Esophagus squamous epithelium (tissue), 4 donors: Measurements from ENCODE around the gene TMEM11.

Experiments
- POLR2A ChIP-seq, 4 donors: fragments of 450-650 bp; IDR thresholded peaks; one replicate each; pipeline ENCODE4 v1.6.1; 2017; ENCODE audit warnings: antibody characterized with exemption in 4 of 4, mild to moderate bottlenecking in 4 of 4, moderate library complexity in 3 of 4
- TF ChIP-seq, protein P1 (sequence below), 6 experiments: fragments of 450-650 bp in 4 of 6; fragments of 200-600 bp in 2 of 6; sonication (generic) in 2 of 6; IDR thresholded peaks; one replicate each; pipeline ENCODE4 v1.5.1; 2016 to 2019; ENCODE audit warnings: antibody characterized with exemption in 6 of 6, mild to moderate bottlenecking in 4 of 6, moderate library complexity in 4 of 6

DNA sequence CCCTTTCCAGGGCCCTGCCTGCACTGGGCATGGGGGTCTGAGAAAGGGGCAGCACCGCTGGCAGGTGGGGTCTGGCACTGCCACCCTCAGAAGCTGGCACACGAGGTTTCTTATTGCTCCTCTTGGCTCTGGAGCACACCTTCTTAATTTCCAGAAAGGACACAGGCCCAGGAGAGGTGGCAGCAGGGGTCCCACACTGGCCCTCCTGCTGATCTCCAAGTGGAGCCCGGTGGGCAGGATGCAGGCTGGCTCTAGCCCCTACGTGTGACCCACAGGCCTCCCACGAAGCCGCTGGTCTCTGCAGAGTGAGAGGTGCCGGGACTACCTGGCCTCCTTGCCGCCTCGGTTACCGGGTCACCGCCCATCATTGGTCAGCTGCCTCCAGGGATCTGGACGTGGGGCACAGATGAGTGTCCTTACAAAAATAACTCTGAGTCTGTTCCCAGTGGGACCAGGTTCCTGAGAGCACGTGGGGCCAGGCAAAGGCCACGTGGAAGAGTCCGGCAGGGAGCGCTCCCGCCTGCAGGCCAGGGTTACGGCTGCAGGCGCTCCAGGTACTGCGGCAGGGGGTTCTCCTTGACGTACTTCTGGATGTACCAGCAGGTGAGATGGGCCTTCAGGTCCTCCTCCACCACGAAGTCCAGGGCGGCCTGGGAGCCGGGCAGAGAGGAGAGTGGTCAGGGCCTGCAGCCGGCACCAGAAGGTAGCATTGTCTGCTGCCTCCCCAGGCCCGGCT is 29.0 kb upstream of the TMEM11 start:
- TF ChIP-seq, protein P1, sequence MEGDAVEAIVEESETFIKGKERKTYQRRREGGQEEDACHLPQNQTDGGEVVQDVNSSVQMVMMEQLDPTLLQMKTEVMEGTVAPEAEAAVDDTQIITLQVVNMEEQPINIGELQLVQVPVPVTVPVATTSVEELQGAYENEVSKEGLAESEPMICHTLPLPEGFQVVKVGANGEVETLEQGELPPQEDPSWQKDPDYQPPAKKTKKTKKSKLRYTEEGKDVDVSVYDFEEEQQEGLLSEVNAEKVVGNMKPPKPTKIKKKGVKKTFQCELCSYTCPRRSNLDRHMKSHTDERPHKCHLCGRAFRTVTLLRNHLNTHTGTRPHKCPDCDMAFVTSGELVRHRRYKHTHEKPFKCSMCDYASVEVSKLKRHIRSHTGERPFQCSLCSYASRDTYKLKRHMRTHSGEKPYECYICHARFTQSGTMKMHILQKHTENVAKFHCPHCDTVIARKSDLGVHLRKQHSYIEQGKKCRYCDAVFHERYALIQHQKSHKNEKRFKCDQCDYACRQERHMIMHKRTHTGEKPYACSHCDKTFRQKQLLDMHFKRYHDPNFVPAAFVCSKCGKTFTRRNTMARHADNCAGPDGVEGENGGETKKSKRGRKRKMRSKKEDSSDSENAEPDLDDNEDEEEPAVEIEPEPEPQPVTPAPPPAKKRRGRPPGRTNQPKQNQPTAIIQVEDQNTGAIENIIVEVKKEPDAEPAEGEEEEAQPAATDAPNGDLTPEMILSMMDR (IDR thresholded peaks at IDR 0.05) = no peak
- TF ChIP-seq POLR2A (IDR thresholded peaks at IDR 0.05) = no peak
